Inferior parietal cortex (tissue), 1 donor: ENCODE results near the gene FASN.

Experiments
- DNase-seq: peaks from one replicate; pipeline ENCODE4 v3.0.0-alpha.2; 2016; ENCODE audit errors: extremely low spot score

FASN gene

GRCh38 chr17:82117139-82118090 is 19.4 kb upstream of the FASN start:
- no peak for DNase-seq

DNA sequence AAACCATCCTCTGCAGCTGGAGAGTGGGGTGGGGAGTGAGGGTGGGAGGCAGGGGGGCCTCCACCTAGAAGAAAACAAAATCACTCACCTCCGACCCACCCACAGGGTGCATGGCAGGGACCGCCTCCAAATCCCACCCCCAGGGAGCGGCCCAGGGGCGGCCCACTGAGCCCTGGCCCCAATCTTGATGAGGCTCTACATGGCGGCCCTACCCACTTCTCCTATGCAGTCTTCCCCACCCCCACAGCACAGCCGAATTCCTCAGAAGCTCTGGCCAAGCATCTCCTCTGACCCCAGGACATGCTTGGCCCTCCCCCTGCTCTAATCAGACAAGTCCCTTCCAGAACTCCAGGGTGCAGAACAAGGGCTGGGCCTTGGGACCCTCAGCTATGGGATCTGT is 18.2 kb upstream of the FASN start:
- no peak for DNase-seq

- DNase-seq, result no peak
Observed at GRCh38 chr17:82114872-82115271, 16.8 kb upstream of the FASN start.

- DNase-seq, result no peak
Observed at GRCh38 chr17:82114447-82114846, 16.4 kb upstream of the FASN start.

DNA sequence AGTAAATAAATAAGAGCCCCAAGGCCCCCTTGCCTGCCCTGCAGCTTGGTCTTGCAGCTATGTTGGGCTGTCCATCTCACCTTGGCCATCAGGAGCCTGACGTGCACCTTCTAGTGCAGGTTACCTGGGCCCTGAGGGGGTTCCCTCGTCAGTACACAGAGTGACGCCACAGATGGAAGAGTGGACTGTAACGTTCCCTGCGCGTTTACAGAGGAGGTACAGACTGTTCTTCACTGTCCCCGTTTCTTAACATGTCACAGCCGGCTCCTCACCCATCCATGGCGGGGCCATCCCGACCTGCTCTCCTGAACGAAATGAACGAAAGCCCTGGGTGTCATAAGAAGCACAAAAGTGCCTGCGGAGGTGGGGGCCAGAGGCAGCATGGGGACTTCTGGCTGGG is 15.9 kb upstream of the FASN start:
- DNase-seq, result no peak

- no peak for DNase-seq
Observed at GRCh38 chr17:82113422-82113821, 15.4 kb upstream of the FASN start.

DNA sequence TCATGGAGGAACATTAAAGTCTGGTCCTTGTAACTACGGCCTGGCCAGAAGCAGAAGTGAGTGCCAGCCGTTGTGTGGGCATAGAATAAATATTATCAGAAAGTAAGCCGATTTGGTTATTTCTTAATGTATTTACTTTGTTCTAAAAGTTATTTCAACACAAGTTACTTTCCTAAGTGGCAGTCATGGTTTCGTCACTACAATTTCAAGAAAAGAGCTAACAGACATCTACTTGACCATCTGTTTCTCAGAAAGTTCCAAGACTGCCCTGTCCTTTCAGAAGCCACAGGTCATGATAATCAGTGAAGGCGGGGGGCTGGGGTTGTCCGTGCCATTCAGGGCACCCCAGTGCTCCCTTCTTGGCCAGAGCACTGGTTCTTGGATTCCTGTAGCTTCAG is 14.9 kb upstream of the FASN start:
- no peak for DNase-seq

DNA sequence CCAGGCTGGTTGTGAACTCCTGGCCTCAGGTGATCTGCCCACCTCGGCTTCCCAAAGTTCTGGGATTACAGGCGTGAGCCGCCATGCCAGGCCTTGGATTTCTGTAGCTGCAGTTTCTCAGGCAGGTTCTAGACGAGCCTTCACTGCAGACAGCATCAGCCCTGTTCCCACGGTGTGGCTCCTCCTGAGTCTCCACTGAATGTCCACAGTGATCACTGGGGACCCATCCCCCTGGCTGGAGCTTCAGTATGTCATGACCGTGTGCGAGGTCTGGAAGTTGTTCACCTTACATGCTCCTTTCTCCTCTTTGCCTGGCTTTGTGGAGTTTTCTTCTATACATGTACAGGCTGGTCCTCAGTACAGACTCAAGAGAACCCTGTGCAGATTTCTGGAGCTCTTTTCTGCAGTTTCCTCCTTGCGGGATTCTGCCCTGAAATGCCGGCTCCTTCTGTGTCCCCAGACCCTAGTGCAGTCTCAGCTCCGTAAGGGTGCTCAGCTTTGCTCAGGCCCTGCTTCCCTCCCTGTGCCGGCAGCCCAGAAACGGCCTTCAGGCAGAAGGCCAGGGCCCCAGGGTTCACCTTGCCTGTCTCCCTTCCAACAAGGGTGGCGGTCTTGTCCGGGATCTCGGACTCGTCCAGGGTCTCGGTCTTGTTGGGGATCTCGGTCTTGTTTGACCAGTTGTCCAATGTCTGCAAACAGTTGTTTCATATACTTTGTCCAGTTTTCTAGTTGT is 14.3 kb upstream of the FASN start:
- DNase-seq, result no peak

- no peak for DNase-seq
Observed at GRCh38 chr17:82110298-82110697, 12.3 kb upstream of the FASN start.

DNA sequence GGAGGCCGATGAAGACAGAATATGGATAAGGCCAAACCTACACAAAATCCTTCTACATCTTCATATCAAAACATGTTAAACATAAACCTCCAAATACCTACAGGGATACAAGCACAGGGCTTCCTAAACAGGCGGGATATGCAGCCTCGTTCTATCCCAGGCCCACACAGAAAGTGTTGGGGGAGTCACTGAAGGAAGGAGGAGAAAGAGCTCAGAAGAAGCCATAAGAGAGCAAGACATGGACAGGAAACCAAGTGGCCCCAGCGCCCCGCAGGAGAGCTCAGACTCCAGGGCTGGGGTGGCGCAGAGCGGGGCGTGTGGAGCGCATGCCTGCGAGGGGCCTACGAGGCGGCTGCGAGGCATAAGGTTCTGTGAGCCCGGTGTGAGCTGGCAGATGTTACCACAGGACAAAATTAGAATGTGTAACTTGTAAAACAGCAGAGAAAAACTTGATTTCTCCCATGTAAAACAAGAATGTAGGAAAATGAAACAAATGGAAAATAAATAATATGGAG is 11.0 kb upstream of the FASN start:
- no peak for DNase-seq

DNA sequence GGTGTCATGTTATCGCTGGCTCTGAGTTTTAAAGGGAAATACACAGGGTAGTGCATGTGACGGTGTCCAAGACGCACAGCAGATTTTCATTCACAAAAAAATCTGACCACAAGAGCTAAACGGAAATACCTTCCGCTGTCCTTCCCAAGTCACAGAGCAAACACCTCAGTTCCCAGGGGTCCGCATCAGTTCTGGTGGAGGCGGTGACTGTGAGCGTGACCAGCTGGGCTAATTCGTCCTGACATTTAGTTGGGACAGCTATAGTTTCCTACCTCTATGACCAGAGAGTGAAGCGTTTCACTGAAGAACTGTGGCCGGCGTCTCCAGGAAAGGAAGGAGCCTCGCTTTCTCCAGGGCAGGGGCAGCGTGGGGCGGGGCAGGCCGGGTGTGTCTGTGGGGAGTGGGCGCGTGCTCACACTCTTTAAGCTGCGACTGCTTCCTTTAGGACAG is 10.5 kb upstream of the FASN start:
- DNase-seq, result no peak

- DNase-seq, result no peak
Observed at GRCh38 chr17:82108038-82108437, 10.0 kb upstream of the FASN start.

GRCh38 chr17:82107341-82107860 is 9.4 kb upstream of the FASN start:
- no peak for DNase-seq

GRCh38 chr17:82106688-82107305 is 8.8 kb upstream of the FASN start:
- DNase-seq, result no peak

DNA sequence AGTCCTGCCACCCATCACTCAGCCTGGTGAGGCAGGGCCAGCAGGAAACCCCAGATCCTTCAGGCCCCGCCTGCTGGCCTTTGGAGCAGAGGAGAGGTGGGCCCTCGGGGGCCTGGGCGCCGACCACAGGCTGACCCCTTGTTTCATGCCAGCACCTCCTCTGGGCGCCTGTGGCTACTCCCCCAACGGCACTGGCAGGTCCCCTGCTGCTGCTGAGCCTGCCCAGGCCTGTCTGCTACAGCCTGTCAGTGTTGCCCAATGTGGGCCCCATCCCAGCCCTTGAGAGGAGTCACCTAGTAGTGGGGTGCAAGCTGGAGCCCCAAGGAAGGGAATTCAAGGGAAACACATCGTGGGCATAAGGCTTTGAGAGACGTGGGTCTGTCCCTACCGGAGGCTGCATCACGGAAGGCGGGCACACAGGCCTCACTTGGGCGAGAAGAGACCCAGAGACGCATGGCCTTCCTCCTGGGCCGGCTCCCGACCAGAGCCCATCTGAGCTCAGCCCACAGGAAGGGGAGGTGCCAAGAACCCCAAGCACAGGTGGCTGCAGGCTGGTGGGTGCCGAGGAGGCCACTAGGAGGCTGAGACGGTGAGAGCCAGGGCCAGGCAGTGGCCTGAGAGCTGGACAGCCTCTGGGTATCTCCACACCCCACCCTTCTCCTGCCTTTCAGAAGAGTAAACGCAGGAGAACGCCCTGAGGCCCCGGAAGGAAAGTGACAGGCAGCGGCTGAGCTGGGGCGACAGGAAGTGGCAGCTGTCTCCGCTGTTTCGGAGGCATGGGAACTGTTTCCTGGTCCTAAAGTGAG is 8.0 kb upstream of the FASN start:
- DNase-seq, result no peak

DNA sequence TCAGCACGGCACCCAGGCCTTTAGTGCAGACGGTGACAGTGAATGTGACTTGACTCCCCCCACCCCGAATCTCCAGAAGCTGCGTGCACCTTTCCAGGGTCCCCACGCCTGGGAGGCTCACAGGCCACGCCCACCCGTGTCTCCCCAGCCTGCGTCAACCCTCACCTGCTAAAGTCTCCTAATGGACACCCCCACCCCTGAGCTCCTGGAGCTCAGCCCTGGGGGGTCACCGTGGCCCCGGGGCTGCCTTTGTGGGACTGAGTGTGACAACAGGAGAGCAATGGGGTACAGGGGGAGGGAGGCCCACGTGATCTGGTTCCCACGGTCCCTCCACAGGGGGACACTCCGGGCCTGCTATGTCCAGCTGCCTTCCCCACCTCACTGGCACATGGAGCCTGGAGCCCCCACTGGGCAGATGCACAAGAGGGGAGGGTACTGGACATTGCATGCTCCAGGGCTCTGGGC is 7.4 kb upstream of the FASN start:
- DNase-seq, result no peak

GRCh38 chr17:82104797-82105416 is 6.9 kb upstream of the FASN start:
- DNase-seq, result no peak

DNA sequence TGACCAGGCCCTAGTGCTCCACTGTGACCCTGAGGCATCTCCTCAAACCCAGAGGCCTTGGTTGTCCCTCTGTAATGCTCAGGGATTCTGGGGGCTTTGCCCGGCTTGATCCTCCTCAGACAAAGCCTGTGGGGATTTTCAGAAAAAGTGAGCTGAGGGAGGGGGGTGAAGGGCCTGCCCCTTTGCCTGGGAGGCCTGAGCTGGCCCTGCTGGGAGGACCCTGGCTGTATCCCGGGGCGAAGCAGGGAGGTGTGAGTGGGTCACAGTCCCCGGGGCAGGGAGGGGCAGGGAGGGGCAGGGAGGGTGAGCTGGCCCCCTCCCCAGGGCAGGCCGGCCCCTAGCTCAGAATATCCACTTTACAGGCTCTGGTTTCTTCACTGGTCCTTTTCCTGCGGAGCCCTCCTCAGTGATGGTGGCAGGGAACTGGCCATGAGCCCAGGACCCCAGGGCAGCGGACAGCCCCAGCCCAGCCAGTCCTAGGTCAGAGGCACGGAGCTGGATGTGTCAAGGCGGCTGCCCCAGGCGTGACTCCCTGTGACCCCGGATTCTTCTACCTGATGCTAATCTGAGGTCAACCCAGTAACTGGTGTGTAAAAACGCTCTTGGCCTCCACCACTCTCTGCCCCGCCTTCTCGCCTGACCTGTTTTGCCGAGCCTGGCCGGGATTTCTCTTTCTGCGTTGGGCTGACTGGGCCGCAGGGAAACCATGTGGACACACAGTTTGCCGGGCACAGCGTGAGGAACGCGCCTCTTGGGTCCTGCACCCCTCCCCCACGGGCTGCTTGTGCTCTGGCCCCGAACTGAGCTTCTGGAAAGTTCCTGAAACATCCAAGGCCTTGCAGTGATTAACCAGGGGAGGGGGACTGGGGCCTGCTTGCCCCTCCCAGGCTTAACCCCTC is 5.8 kb upstream of the FASN start:
- DNase-seq, result no peak
